HG02870 (cell line): ENCODE results near the gene GNS.

Experiments
- ATAC-seq: cut with Tn5 transposase; IDR thresholded peaks from one replicate; pipeline ENCODE4 v1.9.1; 2021; ENCODE audit warnings: mild to moderate bottlenecking, moderate library complexity; ENCODE audit not compliant: unreplicated experiment

GNS gene

DNA sequence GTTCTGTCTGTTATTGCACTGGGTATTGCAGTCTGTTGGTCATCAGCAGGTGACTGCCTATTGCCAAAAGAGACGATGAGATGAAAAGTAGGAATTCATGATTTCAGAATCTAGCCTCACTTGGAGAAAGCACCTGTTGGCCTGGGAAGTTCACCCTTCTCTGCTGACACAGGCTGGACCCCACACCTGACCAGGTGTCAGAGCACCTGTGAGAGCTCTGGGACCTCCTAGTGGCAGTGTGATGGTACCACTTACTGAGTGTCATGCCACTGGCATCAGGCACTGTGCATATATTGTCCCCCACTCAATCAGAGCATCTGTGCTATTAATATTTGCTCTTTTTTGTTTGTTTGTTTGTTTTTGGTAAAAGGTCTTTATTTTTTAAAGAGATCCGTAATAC lies 81.0 kb downstream of the GNS start:
- ATAC-seq, result no peak

DNA sequence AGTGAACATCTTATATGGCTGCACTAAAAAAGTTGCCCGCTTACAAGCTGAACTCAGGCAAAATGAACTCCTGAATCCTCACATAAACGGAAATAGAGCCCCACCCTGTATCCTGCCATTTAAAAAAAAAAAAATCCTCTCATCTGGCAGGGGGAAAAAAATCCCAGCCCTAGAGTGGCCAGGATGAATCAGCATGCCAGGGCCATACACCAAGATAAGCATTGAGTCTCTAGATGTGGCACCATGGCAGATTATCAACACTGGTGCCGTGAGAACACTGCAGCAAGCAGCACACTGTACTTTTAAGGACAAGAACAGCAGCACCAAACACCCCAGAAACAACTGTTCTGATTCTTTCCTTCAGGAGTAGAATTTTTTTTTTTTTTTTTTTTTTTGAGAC lies 83.4 kb downstream of the GNS start:
- ATAC-seq, result no peak

DNA sequence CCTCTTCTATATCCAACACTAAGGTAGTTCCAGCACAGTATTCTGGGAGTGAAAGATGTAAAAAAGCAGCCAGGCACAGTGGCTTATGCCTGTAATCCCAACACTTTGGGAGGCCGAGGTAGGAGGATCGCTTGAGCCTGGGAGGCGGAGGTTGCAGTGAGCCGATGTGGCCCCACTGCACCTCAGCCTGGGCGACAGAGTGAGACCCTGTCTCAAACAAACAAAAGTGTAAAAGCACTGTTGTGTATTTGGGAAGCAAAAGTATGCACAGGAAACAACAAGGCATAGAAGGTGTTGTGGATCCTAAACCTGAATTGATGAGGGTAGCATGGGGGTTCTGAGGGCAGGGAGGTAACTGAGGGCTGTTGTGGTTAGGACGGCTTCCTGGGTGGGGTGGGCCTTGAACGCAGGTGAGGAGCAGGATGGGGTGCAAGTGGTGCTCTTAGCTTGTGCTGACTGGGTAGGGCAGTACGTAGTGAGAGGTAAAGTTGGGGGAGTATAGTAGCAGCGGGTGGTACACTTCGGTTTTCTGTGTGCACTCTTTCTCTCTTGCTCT lies 84.8 kb downstream of the GNS start:
- ATAC-seq, result no peak

DNA sequence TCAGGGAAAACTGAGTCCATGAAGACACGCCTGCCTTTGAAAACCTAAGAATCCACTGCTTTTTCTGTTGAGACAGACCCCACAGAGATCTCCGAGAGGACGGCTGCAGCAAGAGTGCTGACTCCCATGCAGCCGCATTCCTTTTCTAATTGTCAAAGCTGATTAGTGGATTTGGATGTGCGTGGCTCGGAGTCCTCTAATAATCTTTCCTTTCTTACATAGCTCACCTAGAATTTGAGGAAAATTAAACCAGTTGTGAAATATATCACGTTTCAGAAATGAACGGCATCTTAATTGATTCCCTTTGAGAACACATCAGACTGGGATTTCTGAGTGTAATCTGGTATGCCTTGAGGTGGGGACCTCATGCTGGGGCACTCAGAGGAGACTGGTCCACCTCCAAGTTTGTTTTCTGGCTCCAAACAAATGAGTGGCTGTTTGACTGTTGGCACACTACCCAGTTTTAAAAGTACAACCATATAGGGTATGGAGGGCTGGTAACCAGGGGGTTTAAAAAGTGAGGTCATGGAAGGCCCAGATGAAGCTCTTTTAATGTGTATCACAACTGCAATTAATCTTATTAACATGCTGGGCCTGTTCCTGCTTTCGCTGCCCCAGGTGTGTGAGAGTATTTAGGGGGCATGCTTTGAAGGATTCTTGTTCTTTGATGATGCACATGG lies 85.6 kb downstream of the GNS start:
- no peak for ATAC-seq

DNA sequence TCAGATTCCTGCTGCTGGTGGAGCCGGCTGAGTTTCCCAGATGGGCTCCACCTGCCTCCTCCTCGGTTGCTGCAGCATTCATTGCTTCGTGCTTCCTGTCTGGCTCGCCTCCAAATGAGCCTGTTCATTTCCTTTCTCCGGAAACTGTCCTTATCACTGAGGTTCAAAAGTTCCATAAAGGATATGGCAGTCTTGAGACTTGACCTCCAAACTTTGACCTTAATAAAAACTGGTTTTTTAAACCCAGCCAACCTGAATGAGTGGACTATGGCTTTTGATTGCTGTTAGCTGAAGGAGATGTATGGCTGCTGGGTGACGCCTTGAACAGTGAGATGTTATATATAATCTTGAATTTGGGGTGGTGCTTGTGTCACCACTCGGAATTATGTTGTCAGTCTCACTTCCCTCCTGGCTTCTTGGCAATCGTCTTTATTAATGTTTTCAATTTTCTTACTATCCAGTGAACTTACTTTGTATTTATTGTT lies 86.2 kb downstream of the GNS start:
- no peak for ATAC-seq

DNA sequence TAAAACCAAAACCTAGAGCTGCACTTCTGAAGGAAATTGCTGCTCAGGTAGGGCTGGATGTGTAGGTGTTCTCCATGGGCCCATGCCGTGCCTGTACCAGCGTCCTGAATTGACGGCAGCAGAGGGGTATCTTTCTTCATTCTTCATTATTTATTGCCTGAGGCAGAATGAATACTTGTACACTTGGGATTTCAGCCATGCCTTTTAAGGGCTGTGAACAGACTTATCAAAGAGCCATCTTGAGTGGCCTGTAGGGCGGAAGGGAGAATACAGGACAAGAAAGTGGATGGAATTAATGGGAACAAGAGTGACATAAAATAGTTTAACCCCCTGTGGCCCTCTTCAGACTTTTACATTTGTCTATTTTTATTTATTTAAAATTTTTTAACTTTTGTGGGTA lies 87.5 kb downstream of the GNS start:
- no peak for ATAC-seq

DNA sequence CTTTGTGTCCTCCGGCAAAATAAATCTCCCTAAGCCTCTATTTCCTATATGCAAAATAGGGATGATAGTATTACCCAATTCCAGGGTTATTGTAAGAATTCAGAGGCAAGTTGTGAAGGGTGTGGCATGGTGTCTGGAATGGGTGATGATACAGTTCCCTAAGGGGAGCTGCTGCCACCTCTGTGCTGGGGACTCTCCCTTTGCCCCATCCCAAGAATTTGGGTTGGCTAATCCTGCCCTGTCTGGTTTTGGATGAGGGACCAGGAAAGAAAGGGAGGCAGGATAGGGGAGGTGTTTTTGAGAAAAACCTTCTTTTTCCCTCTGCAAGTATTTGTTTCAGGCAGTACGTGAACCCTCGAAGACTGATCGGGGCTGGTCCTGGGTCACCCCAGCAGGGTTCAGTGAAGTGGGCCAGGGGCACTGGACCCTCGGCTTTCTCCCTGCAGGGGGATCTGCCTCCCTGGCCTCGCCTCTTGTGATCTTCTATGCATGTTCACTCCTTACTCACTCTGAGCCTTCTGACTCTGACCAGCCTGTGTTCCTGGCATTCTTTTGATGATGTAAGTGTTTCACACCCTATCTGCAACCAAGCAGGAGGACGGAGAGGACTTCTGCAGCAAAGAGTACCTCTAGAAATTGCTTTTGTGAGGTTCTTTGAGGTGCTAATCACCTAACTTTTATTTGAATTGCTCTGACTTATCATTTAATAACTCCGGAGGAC lies 88.1 kb downstream of the GNS start:
- no peak for ATAC-seq

DNA sequence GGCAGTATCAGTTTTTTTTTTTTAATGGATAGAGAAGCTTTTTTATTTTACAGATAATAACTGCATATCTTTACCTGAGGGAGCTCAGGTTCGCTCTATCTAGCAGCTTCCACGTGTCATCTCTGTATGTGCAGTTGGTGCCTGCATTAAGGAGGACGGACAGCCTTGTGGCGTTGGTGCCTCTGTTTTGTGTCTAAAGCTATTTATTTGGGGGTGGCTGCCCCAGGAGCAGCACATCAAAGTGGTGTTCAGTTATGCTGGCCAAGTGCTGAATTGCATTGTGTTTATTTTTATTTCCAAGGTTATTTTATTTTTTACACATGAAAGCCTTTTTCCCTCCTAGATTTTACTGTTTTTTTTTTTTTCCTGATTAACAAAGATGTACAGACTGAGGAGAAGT lies 89.2 kb downstream of the GNS start:
- no peak for ATAC-seq

DNA sequence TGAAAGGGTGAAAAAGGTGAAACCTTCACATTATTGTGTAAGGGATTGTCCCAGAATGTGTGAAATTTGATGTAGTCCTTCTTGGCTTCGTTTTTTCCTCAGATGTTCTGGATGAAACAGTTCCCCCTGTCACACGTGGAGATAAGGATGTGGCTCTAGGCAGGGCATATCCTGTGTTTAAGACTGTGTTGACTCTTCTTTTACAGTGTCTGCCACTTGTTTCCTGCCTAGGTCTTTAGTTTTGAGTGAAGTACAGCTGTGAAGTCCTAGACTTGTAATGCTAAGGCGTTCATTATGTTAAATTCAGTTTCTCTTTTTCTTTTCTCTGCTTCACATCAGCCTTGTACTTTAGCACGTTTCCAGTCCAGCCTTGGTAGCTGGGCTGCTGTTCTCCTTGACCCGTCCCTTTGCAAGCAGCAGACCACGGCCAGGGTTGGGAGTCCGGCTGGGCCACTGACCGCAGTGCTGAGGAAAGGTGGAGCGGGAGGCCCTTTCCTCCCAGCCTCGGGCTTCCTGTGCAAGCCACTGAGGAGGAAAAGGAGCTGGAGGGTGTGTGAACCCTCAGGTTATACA lies 89.8 kb downstream of the GNS start:
- ATAC-seq, result peak; percentile 56

DNA sequence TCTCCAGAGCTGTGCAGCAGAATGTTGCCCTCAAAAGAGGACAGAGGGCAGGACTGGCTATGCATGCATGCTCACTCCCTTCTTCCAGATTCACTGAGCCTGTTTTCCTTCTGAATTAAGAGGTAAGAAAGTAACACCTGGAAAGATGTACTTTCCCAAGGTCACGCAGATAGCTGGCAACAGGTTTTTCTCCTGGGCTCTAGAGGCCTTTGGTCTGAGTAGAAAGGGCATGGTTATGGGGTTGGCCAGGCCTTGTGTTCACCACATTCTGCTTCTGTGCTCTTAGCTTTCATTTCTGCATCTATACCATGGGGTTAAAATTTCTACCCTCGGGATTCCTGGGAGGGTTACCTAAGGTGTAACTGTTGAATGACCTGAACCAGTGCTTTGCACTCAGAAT lies 91.4 kb downstream of the GNS start:
- ATAC-seq, result no peak

DNA sequence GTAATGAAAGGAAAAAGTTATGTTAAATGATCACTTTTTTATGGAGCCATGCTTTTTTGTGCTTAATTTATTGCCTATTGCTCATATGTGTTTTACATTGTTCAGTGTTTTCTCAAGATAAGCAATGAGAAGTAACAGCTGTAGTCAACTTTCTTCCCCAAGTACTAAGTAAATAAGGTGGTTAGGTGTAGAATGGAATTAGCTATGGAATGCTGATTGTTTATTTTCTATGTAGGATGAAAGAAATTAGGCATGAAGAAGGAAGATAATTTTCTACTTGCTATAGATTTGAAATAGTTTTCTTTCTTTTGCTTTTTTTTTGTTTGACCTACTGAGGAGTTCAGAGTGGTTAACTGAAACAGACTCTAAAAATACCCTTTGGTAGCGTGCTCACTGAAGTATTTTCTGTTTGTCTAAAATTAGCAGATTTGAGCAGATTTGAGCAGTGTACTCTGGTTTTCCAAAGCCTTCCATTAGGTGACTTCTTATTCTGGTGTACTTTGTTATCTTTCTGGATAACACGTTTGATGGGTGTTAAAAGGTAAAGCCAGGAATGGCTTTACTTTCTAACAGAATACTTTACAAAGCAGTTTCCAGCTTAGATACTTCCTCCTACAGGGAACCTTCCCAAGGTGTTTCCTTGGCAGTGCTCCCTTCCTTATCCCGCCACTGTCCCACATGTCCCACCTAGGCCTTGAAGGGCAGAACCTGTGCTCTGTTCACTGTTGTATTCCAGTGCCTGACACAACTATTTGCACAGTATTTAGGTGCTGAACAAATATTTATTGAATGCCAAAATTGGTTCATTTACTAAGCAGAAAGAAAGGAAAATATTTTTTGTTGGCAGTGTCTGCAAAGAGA lies 92.9 kb downstream of the GNS start:
- peak; percentile 41 for ATAC-seq

DNA sequence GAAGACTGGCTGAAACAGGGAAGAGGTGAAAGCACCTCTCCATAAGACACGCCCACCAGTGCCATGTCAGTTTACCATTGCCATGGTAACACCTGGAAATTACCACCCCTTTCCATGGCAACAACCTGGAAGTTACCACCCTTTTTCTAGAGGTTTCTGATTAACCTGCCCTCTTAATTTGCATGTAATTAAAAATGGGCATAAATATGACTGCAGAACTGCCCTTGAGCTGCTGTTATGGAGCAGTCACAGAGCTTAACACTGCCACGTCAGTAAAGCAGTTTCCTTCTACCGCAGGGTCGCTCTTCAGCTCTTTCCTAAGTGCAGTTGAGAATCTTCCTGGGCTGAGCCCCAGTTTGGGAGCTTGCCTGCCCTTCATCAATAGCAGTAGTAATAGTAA lies 93.7 kb downstream of the GNS start:
- peak; percentile 31 for ATAC-seq
